Measurements from ENCODE around the gene FOXP1. TPM values are rescaled to one million over a fixed set of nuclear protein-coding genes. Genes with fewer than 3 reads are reported as not detected.

Gene FOXP1
- polyA plus RNA-seq, 1 donor (not counting 4 experiments of a cell fraction or from before 2014, with no cell fraction given) = 14.6 TPM

DNA sequence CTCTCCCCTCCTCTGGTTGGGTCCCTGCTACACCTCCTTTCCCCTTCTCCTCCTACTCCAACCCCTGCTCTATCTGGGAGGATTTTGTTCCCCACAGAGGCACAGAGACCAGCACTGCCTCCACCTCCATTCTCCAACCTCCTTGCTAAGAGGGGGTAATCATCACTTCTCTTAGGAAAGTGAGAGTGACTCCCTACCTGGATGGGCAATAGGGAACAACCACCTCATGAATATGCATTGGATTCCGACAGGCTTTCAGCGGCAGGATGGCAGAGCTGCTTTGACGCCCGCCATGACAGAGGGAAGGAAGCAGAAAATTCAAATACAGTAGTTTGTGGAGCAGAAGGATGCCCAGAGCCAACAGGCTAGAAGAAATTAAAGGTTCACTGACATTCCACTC is 656.3 kb downstream of the FOXP1 start:
- dilution Hi-C loops (cut with MboI; ENCODE audit: extremely low pct_ligation_motif_present, low sequenced_read_pairs) = no loop called here

DNA sequence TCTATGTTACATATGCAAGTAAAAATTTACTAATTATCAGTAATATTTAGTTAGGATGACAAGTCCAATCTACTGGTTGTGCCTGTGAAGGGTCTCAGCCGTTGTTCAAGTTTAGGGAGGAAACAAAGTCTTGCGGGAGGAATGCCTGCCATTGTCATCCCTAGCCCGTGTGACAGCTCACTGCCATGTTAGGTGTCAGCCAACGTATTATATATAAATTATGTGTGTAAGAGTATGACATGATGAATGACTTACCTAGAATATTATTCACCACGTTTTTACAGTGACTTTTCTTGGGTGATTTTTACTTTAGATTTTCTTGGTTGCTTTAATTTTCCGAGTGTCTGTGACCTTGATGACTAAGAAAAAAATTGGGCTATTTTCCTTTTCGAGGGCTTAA is 656.7 kb downstream of the FOXP1 start:
- no peak overlapping the region for H3K27ac ChIP-seq (ENCODE audit: control insufficient read depth, insufficient read depth, low read length)
- no peaks in the 10 kb centered on the region for H3K36me3 ChIP-seq (ENCODE audit: control insufficient read depth in 2 of 2, extremely low read depth in 1 of 2, insufficient read depth in 2 of 2, low read length in 2 of 2)
- H3K27me3 ChIP-seq (ENCODE audit: control insufficient read depth, extremely low read depth, insufficient read depth, low read length) = no peaks in the 10 kb centered on the region
- no peak overlapping the region for H3K4me2 ChIP-seq (ENCODE audit: control insufficient read depth, extremely low read depth, insufficient read depth, low read depth, low read length)
- dilution Hi-C loops (cut with MboI; ENCODE audit: extremely low pct_ligation_motif_present, low sequenced_read_pairs) = no loop called here
- H4K20me1 ChIP-seq (ENCODE audit: control insufficient read depth, extremely low read depth, insufficient read depth, low read length) = no peaks in the 10 kb centered on the region
- no peaks in the 10 kb centered on the region for H3K9me1 ChIP-seq (ENCODE audit: control insufficient read depth, extremely low read depth, insufficient read depth, low read length)
- H3K4me1 ChIP-seq (ENCODE audit: control insufficient read depth, extremely low read depth, insufficient read depth, low read length) = no peaks in the 10 kb centered on the region
- no peak for FAIRE-seq
- H3K9me3 ChIP-seq (ENCODE audit: control insufficient read depth, low read depth, low read length) = no peaks in the 10 kb centered on the region
- H3K4me3 ChIP-seq (ENCODE audit: control insufficient read depth in 2 of 3, extremely low read depth in 1 of 3, insufficient read depth in 2 of 3, low read depth in 1 of 3, low read length in 3 of 3) = no peak overlapping the region
- no peak for DNase-seq (ENCODE audit: low read depth, low spot score)
- no peak for TF ChIP-seq EZH2 (IDR thresholded peaks at IDR 0.05; ENCODE audit: low read length)
- TF ChIP-seq, protein P1, sequence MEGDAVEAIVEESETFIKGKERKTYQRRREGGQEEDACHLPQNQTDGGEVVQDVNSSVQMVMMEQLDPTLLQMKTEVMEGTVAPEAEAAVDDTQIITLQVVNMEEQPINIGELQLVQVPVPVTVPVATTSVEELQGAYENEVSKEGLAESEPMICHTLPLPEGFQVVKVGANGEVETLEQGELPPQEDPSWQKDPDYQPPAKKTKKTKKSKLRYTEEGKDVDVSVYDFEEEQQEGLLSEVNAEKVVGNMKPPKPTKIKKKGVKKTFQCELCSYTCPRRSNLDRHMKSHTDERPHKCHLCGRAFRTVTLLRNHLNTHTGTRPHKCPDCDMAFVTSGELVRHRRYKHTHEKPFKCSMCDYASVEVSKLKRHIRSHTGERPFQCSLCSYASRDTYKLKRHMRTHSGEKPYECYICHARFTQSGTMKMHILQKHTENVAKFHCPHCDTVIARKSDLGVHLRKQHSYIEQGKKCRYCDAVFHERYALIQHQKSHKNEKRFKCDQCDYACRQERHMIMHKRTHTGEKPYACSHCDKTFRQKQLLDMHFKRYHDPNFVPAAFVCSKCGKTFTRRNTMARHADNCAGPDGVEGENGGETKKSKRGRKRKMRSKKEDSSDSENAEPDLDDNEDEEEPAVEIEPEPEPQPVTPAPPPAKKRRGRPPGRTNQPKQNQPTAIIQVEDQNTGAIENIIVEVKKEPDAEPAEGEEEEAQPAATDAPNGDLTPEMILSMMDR (optimal IDR thresholded peaks at IDR 0.05 in 1 of 3, IDR thresholded peaks at IDR 0.05 in 1 of 3, conservative IDR thresholded peaks at IDR 0.05 in 1 of 3; ENCODE audit: extremely low read depth in 1 of 3, insufficient read depth in 2 of 3, low read length in 3 of 3) = no peak
- H2AFZ ChIP-seq (ENCODE audit: control insufficient read depth, low read length) = no peak overlapping the region
- no peaks in the 10 kb centered on the region for H3K79me2 ChIP-seq (ENCODE audit: control insufficient read depth, insufficient read depth, low read length)
- no peak overlapping the region for H3K9ac ChIP-seq (ENCODE audit: control insufficient read depth, extremely low read depth, insufficient read depth, low read length)

More for the DNA sequence above, 656.3 kb downstream of the FOXP1 start:
- Histone ChIP-seq H3K36me3 (ENCODE audit: control insufficient read depth in 2 of 2, extremely low read depth in 1 of 2, insufficient read depth in 2 of 2, low read length in 2 of 2) (no peaks in the 10 kb centered on the region), H3K4me3 (ENCODE audit: control insufficient read depth in 2 of 3, extremely low read depth in 1 of 3, insufficient read depth in 2 of 3, low read depth in 1 of 3, low read length in 3 of 3) (no peak overlapping the region), H3K4me2 (ENCODE audit: control insufficient read depth, extremely low read depth, insufficient read depth, low read depth, low read length) (no peak overlapping the region), H3K27me3 (ENCODE audit: control insufficient read depth, extremely low read depth, insufficient read depth, low read length) (no peaks in the 10 kb centered on the region), H3K9me3 (ENCODE audit: control insufficient read depth, low read depth, low read length) (no peaks in the 10 kb centered on the region), H3K9ac (ENCODE audit: control insufficient read depth, extremely low read depth, insufficient read depth, low read length) (no peak overlapping the region), H4K20me1 (ENCODE audit: control insufficient read depth, extremely low read depth, insufficient read depth, low read length) (no peaks in the 10 kb centered on the region), H3K79me2 (ENCODE audit: control insufficient read depth, insufficient read depth, low read length) (no peaks in the 10 kb centered on the region), H2AFZ (ENCODE audit: control insufficient read depth, low read length) (no peak overlapping the region), H3K9me1 (ENCODE audit: control insufficient read depth, extremely low read depth, insufficient read depth, low read length) (no peaks in the 10 kb centered on the region), H3K27ac (ENCODE audit: control insufficient read depth, insufficient read depth, low read length) (no peak overlapping the region), H3K4me1 (ENCODE audit: control insufficient read depth, extremely low read depth, insufficient read depth, low read length) (no peaks in the 10 kb centered on the region)
- no peak for FAIRE-seq
- DNase-seq (ENCODE audit: low read depth, low spot score) = no peak
- TF ChIP-seq, protein P1 (optimal IDR thresholded peaks at IDR 0.05 in 1 of 3, IDR thresholded peaks at IDR 0.05 in 1 of 3, conservative IDR thresholded peaks at IDR 0.05 in 1 of 3; ENCODE audit: extremely low read depth in 1 of 3, insufficient read depth in 2 of 3, low read length in 3 of 3) = no peak
- no peak for TF ChIP-seq EZH2 (IDR thresholded peaks at IDR 0.05; ENCODE audit: low read length)

All from keratinocyte (primary cell).